ENCODE measurements around the gene FBXO21. TPM values are rescaled to one million over a fixed set of nuclear protein-coding genes. Genes with fewer than 3 reads are reported as not detected.
A peak's percentile ranks its signal among the peaks of the same experiment; 100 is the strongest.

FBXO21 gene
- total RNA-seq, 1 donor from 2014 or later: 19.2 TPM

- DNase-seq (ENCODE audit: low spot score) (no peak), ATAC-seq (no peak)
Observed at GRCh38 chr12:117168976-117169375, 21.3 kb downstream of the FBXO21 start.

DNA sequence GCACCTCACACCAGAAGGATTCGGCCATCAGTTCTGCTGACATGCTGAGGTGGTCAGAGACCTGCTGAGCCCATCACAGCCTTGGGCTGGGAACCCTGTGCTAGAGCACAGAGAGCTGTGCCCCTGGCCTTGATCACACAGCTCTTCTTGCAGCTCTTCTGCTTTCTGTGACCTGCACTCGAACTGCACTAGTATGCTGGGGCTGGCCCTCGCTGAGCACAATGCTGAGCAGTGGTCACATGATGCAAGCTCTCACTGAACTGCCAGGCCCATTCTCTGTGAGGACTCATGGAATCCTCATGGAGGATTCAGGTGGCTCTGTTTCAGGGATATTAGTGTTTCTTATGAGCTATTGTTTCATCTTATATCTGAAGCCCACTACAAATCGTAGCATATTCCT, 22.5 kb downstream of the FBXO21 start:
- DNase-seq (ENCODE audit: low spot score) (no peak), ATAC-seq (no peak)

GRCh38 chr12:117166107-117166506, 24.2 kb downstream of the FBXO21 start:
- ATAC-seq: no peak

GRCh38 chr12:117165342-117165741, 24.9 kb downstream of the FBXO21 start:
- DNase-seq (ENCODE audit: low spot score): no peak
- ATAC-seq: no peak

More at GRCh38 chr12:117166107-117166506, 24.2 kb downstream of the FBXO21 start:
- no peak for DNase-seq (ENCODE audit: low spot score)

- DNase-seq (ENCODE audit: low spot score) (no peak), ATAC-seq (no peak)
Observed at GRCh38 chr12:117162633-117163032, 27.6 kb downstream of the FBXO21 start.

DNA sequence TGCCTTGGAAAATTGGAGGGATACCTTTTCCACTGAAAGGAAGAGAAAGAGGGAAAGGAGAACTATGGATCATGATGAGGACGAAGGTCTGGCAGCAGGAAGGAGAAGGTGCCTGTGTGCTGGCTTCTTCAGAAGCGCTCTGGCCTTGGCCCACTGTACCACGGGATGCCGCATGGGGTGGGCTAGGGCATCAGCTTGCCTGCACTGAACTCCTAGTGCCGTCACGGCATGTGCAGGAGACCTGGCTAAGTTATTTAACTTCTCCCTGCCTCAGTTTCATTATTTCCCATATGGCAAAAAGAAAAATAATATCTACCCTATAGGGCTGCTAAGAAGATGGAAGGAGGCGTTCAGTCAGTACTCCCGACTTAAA, 28.1 kb downstream of the FBXO21 start:
- DNase-seq (ENCODE audit: low spot score) (no peak), ATAC-seq (no peak)

DNA sequence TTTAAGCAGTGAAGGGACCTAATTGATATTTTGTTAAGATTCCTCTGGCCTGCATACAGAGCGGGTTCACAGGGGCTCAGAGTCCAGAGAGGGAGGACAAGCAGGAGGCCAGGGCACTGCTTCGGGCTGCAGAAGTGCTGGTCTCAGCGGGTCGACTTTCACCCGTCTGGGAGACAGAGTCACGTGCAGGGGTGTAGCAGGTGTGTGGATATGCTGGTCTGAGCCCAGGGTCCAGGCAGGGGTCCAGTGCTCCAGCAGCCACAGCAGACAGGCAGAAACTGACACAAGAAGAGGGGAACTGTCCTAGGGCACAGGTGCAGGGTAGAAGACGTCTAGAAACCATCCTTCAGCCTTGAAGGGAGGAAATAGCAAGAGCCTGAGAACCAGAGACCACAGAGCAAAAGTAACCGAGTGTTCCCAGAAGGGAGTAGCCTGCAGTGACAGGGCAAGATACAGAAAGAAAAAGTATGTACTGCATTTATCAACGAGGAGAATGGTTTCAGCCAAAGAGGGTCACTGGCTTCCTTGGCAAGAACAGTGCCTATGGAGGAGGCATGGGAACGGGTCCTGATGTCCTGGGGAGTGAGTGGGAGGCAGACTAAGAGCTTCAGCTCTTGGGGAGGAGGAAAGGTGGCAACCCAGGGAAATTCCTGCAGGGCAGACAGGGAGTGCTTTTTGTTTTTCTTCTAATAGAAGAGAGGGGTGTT, 28.7 kb downstream of the FBXO21 start:
- no peak for DNase-seq (ENCODE audit: low spot score)
- ATAC-seq: no peak

GRCh38 chr12:117159674-117160073, 30.6 kb downstream of the FBXO21 start:
- DNase-seq (ENCODE audit: low spot score): peak; percentile 28
- no peak for ATAC-seq

DNA sequence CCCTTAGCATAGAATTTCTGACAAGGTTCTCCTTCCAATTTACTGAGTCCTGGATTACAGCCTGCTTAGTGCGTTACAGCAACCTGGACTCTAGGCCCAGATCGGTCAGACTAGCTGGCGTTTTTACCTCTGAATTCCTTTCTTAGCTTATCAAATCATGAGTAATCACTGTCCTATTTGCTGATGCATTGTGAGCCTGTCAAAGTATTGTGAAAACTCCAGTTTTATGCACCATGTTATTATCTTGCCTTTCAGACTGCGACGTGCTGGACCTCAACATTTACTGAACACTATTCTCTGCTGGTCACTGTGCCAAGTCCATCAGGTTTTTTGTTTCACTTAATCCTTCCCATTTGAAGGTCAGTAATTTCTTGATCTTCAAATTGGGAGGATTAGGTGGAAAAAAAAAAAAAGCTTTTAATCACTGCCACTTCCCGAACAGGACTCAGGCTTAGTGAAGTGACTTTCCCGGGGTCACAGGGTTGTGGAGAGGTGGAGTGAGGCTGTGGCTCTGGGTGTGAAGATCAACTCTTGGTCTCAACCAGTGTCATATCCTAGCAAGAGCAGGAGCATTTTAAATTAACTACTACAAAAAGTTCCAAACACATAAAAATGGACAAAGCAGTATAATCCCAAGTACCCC, 31.2 kb downstream of the FBXO21 start:
- DNase-seq (ENCODE audit: low spot score) (no peak), ATAC-seq (no peak)

GRCh38 chr12:117158096-117158495, 32.2 kb downstream of the FBXO21 start:
- no peak for ATAC-seq

DNA sequence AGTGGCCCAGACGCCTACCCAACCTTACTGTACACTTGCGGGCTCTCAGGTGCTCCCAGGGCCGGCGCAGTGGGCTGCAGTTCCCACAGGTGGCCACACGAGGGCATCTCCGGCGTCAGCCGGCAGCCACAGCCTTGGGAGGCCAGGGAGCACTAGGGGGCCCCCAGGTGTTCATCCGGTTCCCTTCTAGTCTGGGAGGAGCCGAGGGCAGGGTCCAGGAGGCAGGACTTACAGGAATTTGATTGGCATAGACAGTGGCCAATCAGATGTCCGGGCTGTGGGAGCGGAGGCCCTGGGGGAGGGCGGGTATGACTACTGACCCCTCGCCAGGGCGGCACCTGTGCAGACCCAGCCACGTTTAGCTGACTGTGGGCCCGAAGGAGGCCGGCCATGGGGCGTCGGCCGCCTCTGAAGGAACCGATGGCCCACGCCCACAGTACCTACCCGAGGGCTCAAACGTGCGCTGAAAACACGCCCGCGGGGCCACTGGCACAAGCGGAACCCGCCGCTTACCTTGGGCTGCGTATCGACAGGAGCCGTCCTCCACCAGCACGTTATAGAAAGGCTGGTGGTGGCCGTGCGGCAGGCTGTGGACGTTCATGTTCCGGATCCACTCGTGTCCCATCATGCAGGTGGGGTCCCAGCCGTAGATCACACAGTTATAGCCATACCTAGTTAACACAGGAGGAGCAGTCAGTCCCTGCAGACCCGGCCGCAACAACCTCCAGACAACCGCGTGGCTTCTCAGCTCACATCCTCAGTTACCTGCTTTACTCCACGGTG, 34.8 kb downstream of the FBXO21 start:
- ATAC-seq: peak; percentile 94
- DNase-seq (ENCODE audit: low spot score): peak; percentile 77

More at GRCh38 chr12:117158096-117158495, 32.2 kb downstream of the FBXO21 start:
- DNase-seq (ENCODE audit: low spot score): no peak

- ATAC-seq (no peak), DNase-seq (ENCODE audit: low spot score) (no peak)
Observed at GRCh38 chr12:117152793-117153775, 37.2 kb downstream of the FBXO21 start.

DNA sequence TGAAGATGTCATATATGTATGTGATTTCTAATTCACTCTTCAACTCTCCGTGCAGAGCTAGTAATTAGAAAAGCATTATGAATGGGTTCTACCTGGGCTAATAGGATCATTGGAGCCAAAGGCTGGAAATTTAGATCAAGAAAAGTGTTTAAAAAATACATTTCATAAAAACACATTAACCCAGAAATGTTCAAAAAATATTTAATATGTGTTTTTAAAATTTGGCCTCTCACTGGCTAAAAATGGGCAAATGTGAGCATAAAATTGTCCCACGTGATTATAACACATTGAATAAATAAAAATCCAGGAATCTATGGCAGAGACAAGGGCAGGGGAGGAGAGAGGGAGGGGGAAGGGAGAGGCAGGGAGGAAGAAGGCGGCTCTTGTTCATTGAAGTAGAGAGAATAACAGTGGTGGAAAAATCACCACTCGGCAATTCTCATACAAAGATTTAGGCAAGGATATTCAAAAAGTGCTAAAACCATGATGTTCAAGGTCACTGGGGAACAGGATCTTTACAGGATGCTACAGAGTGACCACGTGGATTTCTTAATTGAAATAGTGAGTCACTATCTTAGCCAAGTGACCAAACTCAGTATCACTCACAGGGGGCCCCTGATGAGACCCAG, 38.8 kb downstream of the FBXO21 start:
- no peak for ATAC-seq
- no peak for DNase-seq (ENCODE audit: low spot score)

DNA sequence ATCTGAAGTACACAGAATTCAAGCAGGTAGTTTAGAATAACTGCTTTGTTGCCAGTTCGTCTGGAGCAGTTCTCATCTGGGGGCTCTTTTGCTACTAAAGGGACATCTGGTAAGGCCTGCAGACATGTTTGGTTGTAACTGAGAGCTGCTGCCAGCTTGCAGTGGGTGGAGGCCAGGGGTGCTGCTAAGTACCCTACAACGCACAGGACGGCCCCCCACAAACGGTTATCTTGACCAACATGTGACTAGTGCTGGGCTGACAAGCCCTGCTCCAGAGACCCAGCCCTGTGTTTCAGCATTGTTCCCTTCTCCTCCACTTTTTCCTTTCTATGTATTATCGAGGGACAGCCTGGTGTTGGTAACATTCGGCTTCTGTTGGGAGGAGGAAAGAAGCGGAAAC, 40.8 kb downstream of the FBXO21 start:
- no peak for ATAC-seq
- no peak for DNase-seq (ENCODE audit: low spot score)

DNA sequence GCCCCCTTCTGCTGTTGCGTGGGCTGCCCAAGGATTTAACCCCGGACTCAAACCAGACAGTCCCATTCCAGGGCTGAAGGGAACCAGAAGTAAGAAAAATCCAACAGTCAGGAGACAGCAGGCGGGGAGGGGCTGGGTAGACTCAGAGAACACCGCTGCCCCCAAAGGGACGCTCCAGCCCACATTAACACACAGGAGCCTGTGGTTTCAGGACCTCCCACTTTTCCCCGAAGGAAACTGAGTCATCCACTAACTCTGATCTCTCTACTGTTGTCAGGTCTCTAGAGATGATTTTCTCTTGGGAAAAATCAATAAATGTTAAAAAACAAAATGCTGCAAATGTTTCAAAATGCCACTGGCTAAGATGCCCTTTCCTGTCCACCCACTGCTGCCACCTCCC, 41.6 kb downstream of the FBXO21 start:
- no peak for ATAC-seq
- no peak for DNase-seq (ENCODE audit: low spot score)

- DNase-seq (ENCODE audit: low spot score) (no peak), ATAC-seq (no peak)
Observed at GRCh38 chr12:117147639-117148038, 42.6 kb downstream of the FBXO21 start.

DNA sequence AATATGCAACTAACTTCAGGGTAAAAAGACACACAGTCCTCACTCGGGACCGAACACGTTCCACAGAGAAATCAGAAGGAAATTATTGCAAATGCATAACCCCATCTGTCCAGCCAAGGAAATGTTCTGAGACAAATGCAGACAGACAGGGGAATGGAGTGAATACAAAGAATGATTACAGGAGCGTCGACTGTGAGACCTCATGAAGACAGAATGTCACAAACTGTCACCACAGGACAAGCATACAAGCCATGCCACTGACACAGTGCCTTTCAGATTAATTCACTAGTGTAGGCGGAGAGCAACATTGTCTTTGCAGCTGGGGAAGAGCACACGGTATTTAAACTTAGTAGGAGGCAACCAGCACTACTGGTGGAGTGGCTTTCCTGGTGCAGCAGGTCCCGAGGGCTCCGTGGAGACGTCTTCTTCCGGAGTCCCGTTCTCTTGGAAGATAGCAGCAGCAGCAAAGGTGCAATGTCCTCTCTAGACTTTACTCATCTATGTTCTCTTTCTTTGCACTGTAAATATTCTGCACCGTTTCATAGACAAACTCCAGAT, 44.6 kb downstream of the FBXO21 start:
- ATAC-seq (no peak), DNase-seq (ENCODE audit: low spot score) (no peak)

DNA sequence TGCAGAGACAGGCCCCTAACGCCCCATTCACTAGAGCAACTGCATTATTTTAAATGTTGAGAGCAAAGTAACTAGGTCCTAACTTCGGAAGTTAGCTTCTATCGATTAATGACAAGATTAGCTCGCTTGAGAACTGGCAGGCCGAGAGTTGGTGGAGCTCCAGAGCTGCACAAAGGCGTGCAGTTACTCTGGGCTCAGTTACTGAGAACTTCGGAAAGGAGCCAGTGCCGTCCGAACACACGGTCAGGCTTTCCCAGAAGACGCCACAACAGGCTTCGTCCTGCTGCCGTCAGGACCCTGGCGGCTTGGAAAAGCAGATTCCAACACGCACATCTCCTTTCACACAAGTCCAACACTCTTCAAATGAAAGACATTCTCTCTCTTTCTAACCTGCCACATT, 45.7 kb downstream of the FBXO21 start:
- no peak for ATAC-seq
- no peak for DNase-seq (ENCODE audit: low spot score)

- ATAC-seq: peak; percentile 70
- DNase-seq (ENCODE audit: low spot score): peak; percentile 69
Observed at GRCh38 chr12:117143008-117143532, 47.2 kb downstream of the FBXO21 start.

DNA sequence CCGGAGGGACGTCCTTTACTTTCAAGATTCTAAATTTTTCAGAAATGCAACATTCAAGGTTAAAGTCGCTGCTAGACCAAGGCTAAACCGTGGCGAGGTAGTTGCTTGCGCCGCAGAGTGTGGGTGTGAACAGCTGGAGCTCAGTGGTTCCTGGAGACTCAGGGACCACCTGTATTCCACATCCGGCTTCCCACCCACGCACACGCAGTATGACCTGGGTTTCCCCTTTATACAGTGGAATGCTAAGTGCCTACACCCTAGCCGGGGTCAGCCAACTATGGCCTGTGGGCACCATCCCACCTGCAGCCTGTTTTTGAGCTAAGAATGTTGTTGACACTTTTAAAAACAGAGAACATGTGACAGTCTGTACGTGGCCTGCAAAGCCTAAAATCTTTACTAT, 48.2 kb downstream of the FBXO21 start:
- DNase-seq (ENCODE audit: low spot score): no peak

More for the DNA sequence above, 48.2 kb downstream of the FBXO21 start:
- no peak for ATAC-seq

Data from left lobe of liver (tissue), 2 donors.